Measurements from ENCODE around the gene CDK19.
"Not testable (repeated sequence)": the region's sequence is repeated elsewhere in the genome, so short reads cannot be mapped to it uniquely, and the experiment has no call there.

Gene CDK19

DNA sequence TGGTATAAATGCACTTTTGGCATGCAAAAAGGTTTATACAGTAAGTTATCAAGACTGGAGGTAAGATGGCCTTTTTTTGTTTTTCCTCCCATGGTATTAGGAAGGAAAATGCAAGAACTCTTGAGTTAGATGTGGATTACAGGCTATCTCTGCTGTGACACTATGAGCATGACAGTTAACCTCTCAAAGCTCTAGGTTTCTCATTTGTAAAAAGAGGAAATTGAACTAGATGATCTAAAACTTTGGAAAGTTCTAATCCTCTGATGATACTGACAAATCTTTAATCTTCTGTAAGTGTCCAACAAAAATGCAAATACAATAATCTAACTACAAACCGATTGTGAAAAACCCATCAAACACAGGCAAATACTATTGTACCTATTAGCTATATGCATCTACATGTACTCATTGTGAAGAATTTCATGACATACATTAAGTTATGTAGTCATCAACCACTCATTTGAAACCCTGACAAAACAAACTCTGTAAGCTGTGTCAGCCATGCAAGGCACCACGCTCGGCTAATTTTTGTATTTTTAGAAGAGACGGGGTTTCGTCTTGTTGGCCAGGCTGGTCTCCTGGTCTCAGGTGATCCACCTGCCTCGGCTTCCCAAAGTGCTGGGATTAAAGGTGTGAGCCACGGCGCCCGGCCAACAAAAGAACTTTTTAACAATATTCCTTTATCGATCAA, 4.2 kb downstream of the CDK19 start:
- Histone ChIP-seq H3K4me3 (ENCODE audit: low read depth, low read length) (no peak overlapping the region), H3K27me3 (ENCODE audit: control insufficient read depth, insufficient read depth, low read length) (no peaks in the 10 kb centered on the region), H3K4me1 (ENCODE audit: control insufficient read depth, insufficient read depth, low read length) (no peaks in the 10 kb centered on the region), H3K9ac (ENCODE audit: low read depth, low read length) (no peak overlapping the region), H3K9me3 (ENCODE audit: control insufficient read depth, insufficient read depth, low read length) (no peaks in the 10 kb centered on the region), H3K36me3 (ENCODE audit: control insufficient read depth, insufficient read depth, low read length) (no peaks in the 10 kb centered on the region)

DNA sequence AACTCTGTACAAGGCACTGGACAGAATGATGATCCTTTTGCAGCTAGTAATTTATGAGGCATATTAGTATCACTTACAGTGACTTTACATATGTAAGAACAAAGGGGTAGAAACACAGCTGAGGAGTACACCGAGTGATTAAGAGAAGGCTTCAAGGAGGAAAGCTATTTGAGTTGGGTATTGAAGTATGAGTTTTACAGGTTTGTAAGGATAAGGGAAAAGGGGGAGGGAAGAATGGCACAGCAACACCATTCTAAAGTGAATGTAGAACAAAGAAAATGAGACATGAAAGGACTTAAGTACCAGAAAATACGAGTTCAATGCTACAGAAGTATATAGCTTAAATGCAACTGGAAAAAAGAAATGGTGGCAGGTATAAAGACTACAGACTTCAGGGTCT, 5.5 kb downstream of the CDK19 start:
- no peaks in the 10 kb centered on the region for H3K27me3 ChIP-seq (ENCODE audit: control insufficient read depth, insufficient read depth, low read length)
- H3K4me1 ChIP-seq (ENCODE audit: control insufficient read depth, insufficient read depth, low read length) = no peaks in the 10 kb centered on the region
- no peak overlapping the region for H3K4me3 ChIP-seq (ENCODE audit: low read depth, low read length)
- no peaks in the 10 kb centered on the region for H3K9me3 ChIP-seq (ENCODE audit: control insufficient read depth, insufficient read depth, low read length)
- no peaks in the 10 kb centered on the region for H3K36me3 ChIP-seq (ENCODE audit: control insufficient read depth, insufficient read depth, low read length)
- no peak overlapping the region for H3K9ac ChIP-seq (ENCODE audit: low read depth, low read length)

DNA sequence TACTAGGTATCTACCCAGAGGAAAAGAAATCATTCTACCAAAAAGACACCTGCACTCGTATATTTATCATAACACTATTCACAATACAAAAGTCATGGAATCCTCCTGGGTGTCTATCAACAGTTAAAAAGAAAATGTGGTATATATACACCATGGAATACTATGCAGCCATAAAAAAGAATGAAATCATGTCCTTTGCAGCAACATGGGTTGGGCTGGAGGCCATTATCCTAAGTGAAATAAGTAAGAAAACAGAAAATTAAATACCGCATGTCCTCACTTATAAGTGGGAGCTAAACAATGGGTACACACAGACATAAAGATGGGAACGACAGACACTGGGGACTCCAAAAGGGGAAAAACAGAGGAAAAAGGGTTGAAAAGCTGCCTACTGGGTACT, 13.1 kb downstream of the CDK19 start:
- not testable (repeated sequence) for H3K27me3 ChIP-seq (ENCODE audit: control insufficient read depth, insufficient read depth, low read length); H3K4me3 ChIP-seq (ENCODE audit: low read depth, low read length)

DNA sequence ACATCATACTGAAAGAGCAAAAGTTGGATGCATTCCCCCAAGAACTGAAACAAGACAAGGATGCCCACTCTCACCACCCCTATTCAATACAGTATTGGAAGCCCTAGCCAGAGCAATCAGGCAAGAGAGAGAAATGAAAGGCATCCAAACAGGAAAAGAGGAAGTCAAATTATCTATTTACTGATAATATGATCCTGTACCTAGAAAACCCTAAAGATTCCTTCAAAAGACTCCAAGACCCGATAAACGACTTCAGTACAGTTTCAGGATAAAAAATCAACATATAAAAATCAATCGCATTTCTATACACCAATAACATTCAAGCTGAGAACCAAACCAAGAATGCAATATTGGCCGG, 14.5 kb downstream of the CDK19 start:
- Histone ChIP-seq H3K36me3 (ENCODE audit: control insufficient read depth, insufficient read depth, low read length) (no peaks in the 10 kb centered on the region), H3K4me1 (ENCODE audit: control insufficient read depth, insufficient read depth, low read length) (no peaks in the 10 kb centered on the region), H3K9ac (ENCODE audit: low read depth, low read length) (no peak overlapping the region), H3K4me3 (ENCODE audit: low read depth, low read length) (no peak overlapping the region), H3K27me3 (ENCODE audit: control insufficient read depth, insufficient read depth, low read length) (no peaks in the 10 kb centered on the region), H3K9me3 (ENCODE audit: control insufficient read depth, insufficient read depth, low read length) (no peaks in the 10 kb centered on the region)

More for the DNA sequence above, 13.1 kb downstream of the CDK19 start:
- not testable (repeated sequence) for H3K36me3 ChIP-seq (ENCODE audit: control insufficient read depth, insufficient read depth, low read length); H3K4me1 ChIP-seq (ENCODE audit: control insufficient read depth, insufficient read depth, low read length); H3K9me3 ChIP-seq (ENCODE audit: control insufficient read depth, insufficient read depth, low read length); H3K9ac ChIP-seq (ENCODE audit: low read depth, low read length)

DNA sequence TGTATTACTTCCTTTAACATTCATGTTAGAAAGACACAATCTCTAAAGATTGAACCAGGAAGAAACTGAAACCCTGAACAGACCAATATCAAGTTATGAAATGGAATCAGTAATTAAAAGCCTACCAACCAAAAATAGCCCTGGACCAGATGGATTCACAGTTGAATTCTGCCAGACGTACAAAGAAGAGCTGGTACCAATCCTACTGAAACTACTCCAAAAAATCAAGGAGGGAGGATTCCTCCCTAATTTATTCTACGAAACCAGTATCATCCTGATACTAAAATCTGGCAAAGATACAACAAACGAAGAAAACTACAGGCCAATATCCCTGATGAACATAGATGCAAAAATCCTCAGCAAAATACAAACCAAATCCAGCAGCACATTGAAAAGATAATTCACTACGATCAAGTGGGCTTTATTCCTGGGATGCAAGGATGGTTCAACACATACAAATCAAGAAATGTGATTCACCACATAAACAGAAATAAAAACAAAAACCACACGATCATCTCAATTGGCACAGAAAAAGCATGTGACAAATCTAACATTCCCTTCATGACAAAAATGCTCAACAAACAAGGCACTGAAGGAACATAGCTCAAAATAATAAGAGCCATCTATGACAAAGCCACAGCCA, 15.0 kb downstream of the CDK19 start:
- H3K36me3 ChIP-seq (ENCODE audit: control insufficient read depth, insufficient read depth, low read length) = no peaks in the 10 kb centered on the region

DNA sequence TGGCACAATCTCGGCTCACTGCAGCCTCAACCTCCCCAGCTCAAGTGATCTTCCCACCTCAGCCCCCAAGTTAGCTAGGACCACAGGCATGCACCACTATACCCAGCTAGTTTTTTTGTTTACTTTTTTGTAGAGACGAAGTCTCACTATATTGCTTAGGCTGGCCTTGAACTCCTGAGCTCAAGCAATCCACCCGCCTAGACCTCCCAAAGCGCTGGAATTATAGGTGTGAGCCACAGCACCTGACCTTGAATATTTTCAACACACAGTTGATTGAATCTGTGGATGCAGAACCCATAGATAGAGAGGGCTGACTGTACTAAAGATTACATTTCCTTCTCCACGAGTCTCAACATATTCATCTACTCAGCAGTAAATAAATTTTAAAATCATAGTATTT, 15.6 kb downstream of the CDK19 start:
- Histone ChIP-seq H3K4me3 (ENCODE audit: low read depth, low read length) (no peak overlapping the region), H3K4me1 (ENCODE audit: control insufficient read depth, insufficient read depth, low read length) (no peaks in the 10 kb centered on the region), H3K27me3 (ENCODE audit: control insufficient read depth, insufficient read depth, low read length) (no peaks in the 10 kb centered on the region), H3K9ac (ENCODE audit: low read depth, low read length) (no peak overlapping the region), H3K36me3 (ENCODE audit: control insufficient read depth, insufficient read depth, low read length) (no peaks in the 10 kb centered on the region), H3K9me3 (ENCODE audit: control insufficient read depth, insufficient read depth, low read length) (no peaks in the 10 kb centered on the region)

More for the DNA sequence above, 15.0 kb downstream of the CDK19 start:
- H3K4me3 ChIP-seq (ENCODE audit: low read depth, low read length) = no peak overlapping the region
- no peaks in the 10 kb centered on the region for H3K9me3 ChIP-seq (ENCODE audit: control insufficient read depth, insufficient read depth, low read length)
- no peaks in the 10 kb centered on the region for H3K4me1 ChIP-seq (ENCODE audit: control insufficient read depth, insufficient read depth, low read length)
- no peaks in the 10 kb centered on the region for H3K27me3 ChIP-seq (ENCODE audit: control insufficient read depth, insufficient read depth, low read length)
- H3K9ac ChIP-seq (ENCODE audit: low read depth, low read length) = no peak overlapping the region

DNA sequence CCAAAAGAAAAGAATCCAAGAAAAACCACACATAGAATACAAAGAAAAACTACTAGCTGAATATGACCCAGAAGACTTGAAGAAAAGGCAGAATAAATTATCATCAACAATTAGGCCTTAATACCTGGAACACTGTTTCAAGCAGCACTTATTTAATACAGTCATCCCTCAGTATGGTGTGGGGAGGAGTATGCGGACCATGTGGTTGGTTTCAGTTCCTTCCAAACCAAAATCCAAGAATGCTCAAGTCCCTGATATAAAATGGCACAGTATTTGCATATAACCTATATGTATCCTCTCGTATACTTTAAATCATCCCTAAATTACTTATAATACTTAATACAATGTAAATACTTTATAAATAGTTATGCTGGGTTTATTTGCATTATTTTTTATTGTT, 16.1 kb downstream of the CDK19 start:
- Histone ChIP-seq H3K9me3 (ENCODE audit: control insufficient read depth, insufficient read depth, low read length) (no peaks in the 10 kb centered on the region), H3K4me1 (ENCODE audit: control insufficient read depth, insufficient read depth, low read length) (no peaks in the 10 kb centered on the region)

DNA sequence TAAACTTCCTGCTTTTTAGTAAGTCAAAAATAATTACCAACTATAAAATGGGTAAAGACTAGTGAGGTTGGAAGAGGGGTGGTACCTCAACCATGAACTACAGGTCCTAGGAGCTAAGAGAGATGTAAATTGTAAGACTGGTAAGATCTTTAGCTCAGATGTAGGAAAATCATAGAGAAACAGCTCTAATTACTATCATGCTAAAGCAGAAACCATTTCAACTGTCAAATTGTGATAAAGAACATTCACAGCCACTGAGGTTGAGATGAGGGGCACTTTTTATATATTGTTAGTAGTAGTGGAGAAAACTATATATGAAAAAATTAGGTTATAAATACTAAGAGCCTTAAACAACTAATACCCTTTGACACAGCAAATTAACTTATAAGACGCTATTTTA, 20.0 kb downstream of the CDK19 start:
- Histone ChIP-seq H3K9me3 (ENCODE audit: control insufficient read depth, insufficient read depth, low read length) (no peaks in the 10 kb centered on the region), H3K4me1 (ENCODE audit: control insufficient read depth, insufficient read depth, low read length) (no peaks in the 10 kb centered on the region), H3K27me3 (ENCODE audit: control insufficient read depth, insufficient read depth, low read length) (no peaks in the 10 kb centered on the region), H3K36me3 (ENCODE audit: control insufficient read depth, insufficient read depth, low read length) (no peaks in the 10 kb centered on the region), H3K9ac (ENCODE audit: low read depth, low read length) (no peak overlapping the region), H3K4me3 (ENCODE audit: low read depth, low read length) (no peak overlapping the region)

More for the DNA sequence above, 16.1 kb downstream of the CDK19 start:
- H3K36me3 ChIP-seq (ENCODE audit: control insufficient read depth, insufficient read depth, low read length) = no peaks in the 10 kb centered on the region
- no peak overlapping the region for H3K4me3 ChIP-seq (ENCODE audit: low read depth, low read length)
- H3K9ac ChIP-seq (ENCODE audit: low read depth, low read length) = no peak overlapping the region
- H3K27me3 ChIP-seq (ENCODE audit: control insufficient read depth, insufficient read depth, low read length) = no peaks in the 10 kb centered on the region

DNA sequence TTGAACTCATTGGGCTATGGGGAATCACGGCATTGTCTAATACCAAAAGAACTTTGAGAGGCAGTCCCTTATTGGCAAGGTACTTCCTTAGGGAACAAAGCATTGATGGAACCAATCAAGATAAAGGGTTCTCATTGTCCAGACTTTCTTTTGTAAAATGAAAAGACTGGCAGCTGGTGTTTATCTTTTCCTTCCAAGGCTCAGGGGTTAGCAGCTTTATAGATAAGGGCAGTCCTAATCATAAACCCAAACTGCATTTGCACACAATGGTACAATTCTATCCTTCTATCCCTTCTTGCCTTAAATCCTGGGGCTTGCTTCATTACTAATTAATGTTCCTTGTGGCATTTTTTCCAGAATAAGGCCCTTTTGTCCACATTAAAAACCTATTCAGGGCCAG, 28.6 kb downstream of the CDK19 start:
- H3K9me3 ChIP-seq (ENCODE audit: control insufficient read depth, insufficient read depth, low read length) = no peaks in the 10 kb centered on the region
- H3K36me3 ChIP-seq (ENCODE audit: control insufficient read depth, insufficient read depth, low read length) = no peaks in the 10 kb centered on the region
- no peak overlapping the region for H3K4me3 ChIP-seq (ENCODE audit: low read depth, low read length)
- no peak overlapping the region for H3K9ac ChIP-seq (ENCODE audit: low read depth, low read length)
- no peaks in the 10 kb centered on the region for H3K27me3 ChIP-seq (ENCODE audit: control insufficient read depth, insufficient read depth, low read length)
- H3K4me1 ChIP-seq (ENCODE audit: control insufficient read depth, insufficient read depth, low read length) = no peaks in the 10 kb centered on the region

DNA sequence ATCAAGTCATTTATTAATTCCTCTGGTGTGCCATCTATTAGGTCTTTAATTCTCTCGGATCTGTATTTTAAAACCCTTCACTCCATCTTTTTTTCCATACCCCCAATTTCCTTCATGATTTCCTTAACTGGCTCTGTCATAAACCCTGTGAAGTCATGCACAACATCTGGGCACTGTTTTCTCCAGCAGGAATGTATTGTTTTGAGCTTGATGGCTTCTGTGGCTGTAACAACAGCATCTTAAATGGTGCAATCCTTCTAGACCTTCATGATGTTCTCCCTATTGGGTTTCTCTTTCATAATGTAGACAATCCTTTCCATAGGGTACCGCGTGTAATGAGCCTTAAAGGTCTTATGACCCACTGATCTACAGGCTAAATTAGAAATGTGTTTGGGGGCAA, 29.0 kb downstream of the CDK19 start:
- H3K9ac ChIP-seq (ENCODE audit: low read depth, low read length) = no peak overlapping the region
- H3K36me3 ChIP-seq (ENCODE audit: control insufficient read depth, insufficient read depth, low read length) = no peaks in the 10 kb centered on the region
- H3K4me3 ChIP-seq (ENCODE audit: low read depth, low read length) = no peak overlapping the region
- no peaks in the 10 kb centered on the region for H3K4me1 ChIP-seq (ENCODE audit: control insufficient read depth, insufficient read depth, low read length)
- H3K9me3 ChIP-seq (ENCODE audit: control insufficient read depth, insufficient read depth, low read length) = no peaks in the 10 kb centered on the region
- H3K27me3 ChIP-seq (ENCODE audit: control insufficient read depth, insufficient read depth, low read length) = no peaks in the 10 kb centered on the region

DNA sequence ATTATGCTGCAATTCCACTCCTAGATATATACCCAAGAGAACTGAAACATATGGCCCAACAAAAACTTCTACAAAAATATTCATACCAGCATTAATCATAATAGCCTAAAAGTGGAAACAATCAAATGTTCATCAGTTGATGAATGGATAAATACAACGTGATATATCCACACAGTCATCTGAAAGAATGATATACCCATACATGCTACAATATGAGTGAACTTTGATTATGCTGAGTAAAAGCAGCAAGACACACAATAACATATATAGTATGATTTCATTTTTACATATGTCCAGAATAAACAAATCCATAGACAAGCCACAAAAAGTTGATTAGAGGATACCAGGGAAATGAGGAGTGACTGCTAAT, 30.7 kb downstream of the CDK19 start:
- Histone ChIP-seq H3K36me3 (ENCODE audit: control insufficient read depth, insufficient read depth, low read length) (no peaks in the 10 kb centered on the region), H3K27me3 (ENCODE audit: control insufficient read depth, insufficient read depth, low read length) (no peaks in the 10 kb centered on the region), H3K4me3 (ENCODE audit: low read depth, low read length) (no peak overlapping the region), H3K9ac (ENCODE audit: low read depth, low read length) (no peak overlapping the region), H3K4me1 (ENCODE audit: control insufficient read depth, insufficient read depth, low read length) (no peaks in the 10 kb centered on the region), H3K9me3 (ENCODE audit: control insufficient read depth, insufficient read depth, low read length) (no peaks in the 10 kb centered on the region)

DNA sequence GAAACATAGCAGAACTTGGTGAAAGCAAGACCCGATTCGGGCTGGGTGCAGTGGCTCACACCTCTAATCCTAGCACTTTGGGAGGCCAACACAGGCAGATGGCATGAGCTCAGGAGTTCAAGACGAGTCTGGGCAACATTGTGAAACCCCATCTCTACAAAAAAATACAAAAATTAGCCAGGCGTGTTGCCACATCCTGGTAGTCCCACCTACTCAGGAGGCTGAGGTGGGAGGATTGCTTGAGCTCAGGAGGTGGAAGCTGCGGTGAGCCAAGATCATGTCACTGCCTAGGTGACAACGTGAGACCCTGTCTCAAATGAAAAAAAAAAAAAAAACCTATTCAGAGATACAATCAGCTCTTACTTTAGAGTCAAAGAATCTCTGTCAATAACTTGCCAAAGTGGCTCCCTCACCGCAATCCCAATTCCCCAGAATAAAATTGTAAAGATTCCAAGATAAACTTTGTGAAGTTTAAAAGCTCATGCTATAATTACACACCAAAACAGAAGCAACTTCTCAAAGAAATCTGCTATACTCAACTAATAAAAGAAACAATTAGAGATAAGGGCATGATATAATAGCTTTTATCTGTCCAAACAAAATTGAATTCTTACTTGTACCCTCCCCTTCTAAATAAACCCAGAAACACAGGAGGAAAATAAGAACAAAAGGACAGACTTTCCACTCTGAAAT, 33.6 kb downstream of the CDK19 start:
- H3K9me3 ChIP-seq (ENCODE audit: control insufficient read depth, insufficient read depth, low read length) = no peaks in the 10 kb centered on the region
- H3K36me3 ChIP-seq (ENCODE audit: control insufficient read depth, insufficient read depth, low read length) = no peaks in the 10 kb centered on the region
- no peaks in the 10 kb centered on the region for H3K4me1 ChIP-seq (ENCODE audit: control insufficient read depth, insufficient read depth, low read length)
- H3K9ac ChIP-seq (ENCODE audit: low read depth, low read length) = no peak overlapping the region
- no peaks in the 10 kb centered on the region for H3K27me3 ChIP-seq (ENCODE audit: control insufficient read depth, insufficient read depth, low read length)
- no peak overlapping the region for H3K4me3 ChIP-seq (ENCODE audit: low read depth, low read length)
